Gastroesophageal sphincter (tissue), 4 donors: ENCODE measurements around the gene SLC12A8. TPM values are rescaled to one million over a fixed set of nuclear protein-coding genes. Genes with fewer than 3 reads are reported as not detected.

ENCODE experiments used
- ATAC-seq: fragments of 150-250 bp; one replicate; pipeline ENCODE4 v1.9.1; 2016; ENCODE audit warnings: mild to moderate bottlenecking, moderate library complexity
- H3K27ac ChIP-seq, 4 donors: fragments of 200-600 bp; sonication (generic) in 3 of 4; 1 replicate in 3 of 4; 2 replicates in 1 of 4; pipeline ENCODE4 v1.5.1; 2016 to 2019
- H3K27me3 ChIP-seq: fragments of 200-600 bp; sonication (generic); one replicate; pipeline ENCODE4 v1.5.1; 2019
- H3K36me3 ChIP-seq, 2 donors: fragments of 200-600 bp; sonication (generic); one replicate each; pipeline ENCODE4 v1.5.1; 2019; ENCODE audit warnings: control low read depth in 1 of 2
- H3K4me1 ChIP-seq, 3 donors: fragments of 200-600 bp; sonication (generic); 1 replicate in 2 of 3; 2 replicates in 1 of 3; pipeline ENCODE4 v1.5.1; 2016 to 2019; ENCODE audit warnings: control low read depth in 2 of 3
- H3K4me3 ChIP-seq, 2 donors: fragments of 200-600 bp; sonication (generic); one replicate each; pipeline ENCODE4 v1.5.1; 2019; ENCODE audit warnings: mild to moderate bottlenecking in 1 of 2, moderate library complexity in 1 of 2
- H3K9me3 ChIP-seq, 3 donors: fragments of 200-600 bp; sonication (generic); one replicate each; pipeline ENCODE4 v1.5.1; 2017 to 2019; ENCODE audit warnings: control low read depth in 2 of 3
- CTCF ChIP-seq, 4 experiments: fragments of 200-600 bp in 2 of 4; fragments of 450-650 bp in 2 of 4; sonication (generic) in 1 of 4; IDR thresholded peaks; one replicate each; pipeline ENCODE4 v1.5.1; 2017 to 2019; ENCODE audit warnings: antibody characterized with exemption in 4 of 4, mild to moderate bottlenecking in 2 of 4, moderate library complexity in 2 of 4
- EP300 ChIP-seq: sonication (generic); formaldehyde crosslinking; IDR thresholded peaks from one replicate; pipeline ENCODE4 v1.6.1; 2017; ENCODE audit warnings: antibody characterized with exemption, mild to moderate bottlenecking
- POLR2A ChIP-seq, 2 donors: fragments of 450-650 bp; IDR thresholded peaks; one replicate each; pipeline ENCODE4 v1.6.1; 2017; ENCODE audit warnings: antibody characterized with exemption in 2 of 2, mild to moderate bottlenecking in 2 of 2, moderate library complexity in 1 of 2
- POLR2AphosphoS5 ChIP-seq: sonication (generic); formaldehyde crosslinking; IDR thresholded peaks from one replicate; pipeline ENCODE4 v1.6.1; 2017; ENCODE audit warnings: antibody characterized with exemption
- WGBS, 2 donors: methylation state at CpG; one replicate each; pipeline ENCODE4 v1.1.5; 2018; ENCODE audit warnings: low coverage in 1 of 2; 5-methylcytosine and 5-hydroxymethylcytosine counted together
- small RNA-seq, 4 donors: library from RNA; depleted of rRNA; stranded (forward); fragments of <200 nt; gene quantifications; one replicate each; pipeline ENCODE3, GENCODE V24; 2016
- total RNA-seq, 4 donors: library from RNA; depleted of rRNA; stranded (reverse); fragments of >200 nt; gene quantifications; one replicate each; pipeline ENCODE4 v1.1.0, GENCODE V29; 2016

Gene SLC12A8
- total RNA-seq, 4 donors from 2014 or later, result 0.13 to 2.3 (median 0.54) TPM; not detected in 1

DNA sequence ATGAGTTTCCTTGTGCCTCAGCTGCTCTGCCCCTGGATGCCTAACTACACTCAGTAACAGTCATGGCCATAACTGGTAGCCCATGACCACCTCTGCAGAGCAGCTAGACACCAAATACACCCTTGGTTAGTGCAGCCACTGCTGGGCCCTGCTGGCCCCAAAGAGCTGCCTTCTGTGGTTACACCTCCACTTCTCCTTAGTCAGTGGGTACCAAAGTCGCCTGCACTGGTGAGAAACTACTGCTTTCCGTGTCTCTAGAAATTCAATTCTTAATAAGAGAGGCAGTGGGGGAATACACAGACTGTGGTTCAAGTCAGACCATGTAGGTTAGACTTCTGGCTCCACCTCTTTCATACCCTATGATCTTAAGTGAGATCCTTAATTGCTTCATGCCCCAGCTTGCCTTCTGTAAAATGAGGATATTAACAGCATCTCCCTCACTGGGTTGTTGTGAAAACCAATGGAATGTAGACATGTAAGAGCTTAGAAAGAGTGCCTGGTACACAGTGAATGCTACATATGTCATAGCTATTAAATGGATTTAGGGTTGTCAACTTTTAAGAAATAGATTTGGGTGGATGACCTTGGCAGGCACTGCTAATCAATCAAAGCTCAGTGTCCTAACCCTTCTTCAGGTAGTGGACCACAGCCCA lies 174.9 kb downstream of the SLC12A8 start:
- H3K27me3 ChIP-seq, result no peaks in the 10 kb centered on the region
- TF ChIP-seq POLR2A (IDR thresholded peaks at IDR 0.05) (no peak), EP300 (no peak)
- H3K4me1 ChIP-seq, result peaks cover 0 to 67% (median 25%) of the 10 kb centered on the region in 3 donors
- ATAC-seq, result no peak
- 100% methylated on average over 1 of the region's 2 CpGs; no CpG with 5 or more reads in 1 of the 2 donors for WGBS, 2 donors
- peak overlapping the region in 2 of 4 donors; percentile 58 to 65 for H3K27ac ChIP-seq
- no peak overlapping the region for H3K4me3 ChIP-seq
- no peaks in the 10 kb centered on the region for H3K36me3 ChIP-seq
- no peaks in the 10 kb centered on the region for H3K9me3 ChIP-seq

DNA sequence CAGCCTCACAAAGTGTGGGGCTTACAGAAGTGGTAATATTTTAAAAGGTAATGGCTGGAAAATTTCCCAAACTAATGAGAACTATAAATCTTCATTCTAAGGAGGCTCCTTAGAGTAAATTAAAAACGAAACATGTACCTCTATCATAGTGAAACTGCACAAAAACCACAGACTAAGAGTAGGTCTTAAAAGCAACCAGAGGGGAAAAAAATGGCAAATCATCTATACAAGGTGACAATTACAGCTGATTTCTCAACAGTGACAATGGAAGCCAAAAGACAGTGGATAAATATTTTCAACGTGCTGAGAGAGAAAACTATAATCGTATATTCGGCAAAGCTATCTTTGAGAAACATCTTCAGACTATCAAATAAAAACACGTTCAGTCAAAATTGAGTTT lies 177.3 kb downstream of the SLC12A8 start:
- no peak for ATAC-seq
- Histone ChIP-seq H3K27me3 (no peaks in the 10 kb centered on the region), H3K36me3 (no peaks in the 10 kb centered on the region), H3K9me3 (no peaks in the 10 kb centered on the region), H3K4me3 (no peak overlapping the region), H3K4me1 (peaks cover 0 to 52% (median 24%) of the 10 kb centered on the region in 3 donors), H3K27ac (no peak overlapping the region)
- WGBS, 2 donors, result 94 to 96% methylated on average over 5 of the region's 5 CpGs
- TF ChIP-seq POLR2AphosphoS5 (no peak), POLR2A (IDR thresholded peaks at IDR 0.05) (no peak), EP300 (no peak), CTCF (IDR thresholded peaks at IDR 0.05) (no peak)

DNA sequence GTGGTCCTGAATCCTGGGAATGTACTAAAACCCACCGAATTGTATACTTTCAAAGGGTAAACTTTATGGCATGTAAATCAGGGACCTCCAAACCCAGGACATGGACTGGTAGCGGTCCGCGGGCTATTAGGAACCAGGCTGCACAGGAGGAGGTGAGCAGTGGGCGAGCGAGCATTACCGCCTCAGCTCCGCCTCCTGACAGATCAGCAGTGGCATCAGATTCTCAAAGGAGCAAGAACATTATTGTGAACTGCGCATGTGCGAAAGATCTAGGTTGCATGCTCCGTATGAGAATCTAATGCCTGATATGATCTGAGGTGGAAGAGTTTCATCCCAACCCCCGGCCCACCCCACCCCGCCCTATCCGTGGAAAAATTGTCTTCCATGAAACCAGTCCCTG lies 178.9 kb downstream of the SLC12A8 start:
- ATAC-seq, result no peak
- H3K27ac ChIP-seq, result no peak overlapping the region
- no peaks in the 10 kb centered on the region for H3K9me3 ChIP-seq
- 88 to 94% methylated on average over 4 to 14 of the region's 14 CpGs for WGBS, 2 donors
- no peaks in the 10 kb centered on the region for H3K27me3 ChIP-seq
- TF ChIP-seq POLR2A (IDR thresholded peaks at IDR 0.05), result no peak
- TF ChIP-seq POLR2AphosphoS5, result no peak
- TF ChIP-seq EP300, result no peak
- no peak for TF ChIP-seq CTCF (IDR thresholded peaks at IDR 0.05)
- peaks cover 0 to 8% of the 10 kb centered on the region in 2 donors for H3K36me3 ChIP-seq
- peaks cover 0 to 38% (median 15%) of the 10 kb centered on the region in 3 donors for H3K4me1 ChIP-seq
- H3K4me3 ChIP-seq, result no peak overlapping the region

GRCh38 chr3:125033135-125033534 lies 179.4 kb downstream of the SLC12A8 start:
- peaks cover 0 to 12% of the 10 kb centered on the region in 2 donors for H3K36me3 ChIP-seq
- H3K27me3 ChIP-seq, result no peaks in the 10 kb centered on the region
- H3K4me1 ChIP-seq, result peaks cover 0 to 38% (median 11%) of the 10 kb centered on the region in 3 donors
- no peak for ATAC-seq
- TF ChIP-seq POLR2A (IDR thresholded peaks at IDR 0.05) (no peak), CTCF (IDR thresholded peaks at IDR 0.05) (no peak), POLR2AphosphoS5 (no peak), EP300 (no peak)
- H3K9me3 ChIP-seq, result no peaks in the 10 kb centered on the region
- WGBS, 2 donors, result 72 to 80% methylated on average over 4 to 5 of the region's 5 CpGs
- peak overlapping the region in 2 of 4 donors; percentile 15 to 20 for H3K27ac ChIP-seq
- no peak overlapping the region for H3K4me3 ChIP-seq

DNA sequence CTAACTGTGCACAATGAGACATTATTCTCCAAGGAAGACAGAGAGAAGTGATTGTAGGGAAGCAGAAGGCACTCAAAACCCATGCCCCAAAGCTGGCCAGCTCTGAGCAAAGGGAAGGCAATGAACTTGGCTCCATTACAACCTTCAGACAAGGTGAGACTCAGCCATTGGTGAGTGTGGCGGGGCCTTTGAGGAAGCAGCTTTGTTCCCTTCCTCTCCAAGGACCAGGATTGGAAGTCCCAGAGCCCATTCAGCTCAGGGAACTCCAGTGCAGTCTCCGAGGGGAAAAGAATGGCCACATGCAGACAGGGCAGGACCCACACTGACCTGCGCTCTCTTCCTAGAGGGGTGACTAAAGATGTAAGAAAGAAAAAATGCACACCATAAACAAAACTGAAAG lies 179.9 kb downstream of the SLC12A8 start:
- TF ChIP-seq EP300 (no peak), CTCF (IDR thresholded peaks at IDR 0.05) (no peak), POLR2A (IDR thresholded peaks at IDR 0.05) (no peak), POLR2AphosphoS5 (no peak)
- no peak for ATAC-seq
- Histone ChIP-seq H3K27ac (peak overlapping the region in 3 of 4 donors; percentile 15 to 33 (median 20)), H3K4me3 (no peak overlapping the region), H3K9me3 (no peaks in the 10 kb centered on the region), H3K4me1 (peaks cover 0 to 35% (median 9%) of the 10 kb centered on the region in 3 donors), H3K36me3 (peaks cover 0 to 17% of the 10 kb centered on the region in 2 donors), H3K27me3 (no peaks in the 10 kb centered on the region)
- 100% methylated on average over 2 of the region's 3 CpGs; no CpG with 5 or more reads in 1 of the 2 donors for WGBS, 2 donors

Small RNA genes within 50 kb of the gene (small RNA-seq; reads per million reads assigned to genes)
- 0 reads per million in 4 donors for gene MIR5092
- gene RNA5SP137, result 0 reads per million in 4 donors
- 0 reads per million in 4 donors for gene RNU6-230P

Other genes with a start within 250 kb of the SLC12A8 start
- 10 to 100 TPM; 55.9 to 85.5 (median 78.9) TPM for gene HEG1, start 156.8 kb downstream of the SLC12A8 start, total RNA-seq
- 10 to 100 TPM; 32.4 to 50.7 (median 39.4) TPM for gene ZNF148, start 162.6 kb upstream of the SLC12A8 start, total RNA-seq